ENCODE data around the gene UTS2. TPM values are rescaled to one million over a fixed set of nuclear protein-coding genes. Genes with fewer than 3 reads are reported as not detected.

UTS2 gene
- total and polyA plus RNA-seq, 2 of the 4 experiments (the other 2 are of a cell fraction): not detected

DNA sequence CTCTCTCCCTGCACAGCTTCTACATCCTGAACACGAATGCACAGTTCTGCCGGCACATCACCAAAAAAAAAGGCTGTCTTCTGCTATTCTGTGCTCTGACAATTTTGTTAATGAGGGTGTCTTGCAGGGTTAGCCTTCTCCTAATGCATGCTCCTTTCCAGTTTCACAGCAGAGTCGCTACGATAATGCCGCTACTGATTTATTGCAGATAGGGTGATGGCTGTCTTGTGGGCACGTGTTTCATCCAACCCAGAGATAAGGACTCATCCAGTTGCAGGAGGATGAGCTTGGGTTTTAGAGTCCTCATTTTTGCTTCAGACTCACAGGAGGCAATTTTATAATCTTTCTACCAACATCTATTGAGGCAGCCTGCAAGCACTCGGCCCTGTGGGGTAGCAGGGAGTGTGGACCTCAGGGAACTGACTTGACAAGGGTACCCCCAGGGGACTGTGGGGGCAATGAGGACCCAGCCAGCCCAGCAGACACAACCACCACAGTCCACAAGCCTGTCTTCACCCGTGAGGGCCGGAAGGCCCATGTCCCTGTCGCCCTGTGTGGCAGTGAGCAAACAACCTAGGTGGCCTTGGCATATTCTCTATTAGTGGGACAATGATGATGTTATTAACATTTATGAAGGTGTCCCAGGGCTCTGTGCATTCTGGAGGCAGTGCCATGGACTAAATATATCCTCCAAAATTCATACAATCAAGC lies 15.4 kb upstream of the UTS2 start:
- no peak overlapping the region for H3K18ac ChIP-seq (ENCODE audit: low read depth, low read length)
- no peak overlapping the region for H3K9ac ChIP-seq (ENCODE audit: low read depth, low read length)
- no peaks in the 10 kb centered on the region for H3K36me3 ChIP-seq (ENCODE audit: control insufficient read depth, insufficient read depth, low read length)
- no peak overlapping the region for H2BK120ac ChIP-seq (ENCODE audit: low read depth, low read length)
- H4K91ac ChIP-seq (ENCODE audit: insufficient read depth, low read depth, low read length): no peak overlapping the region
- ATAC-seq (ENCODE audit: low read depth) (no peak), DNase-seq (no peak)
- H3K4me2 ChIP-seq (ENCODE audit: low read depth, low read length): no peak overlapping the region
- H3K4me3 ChIP-seq (ENCODE audit: insufficient read depth, low read depth, low read length): no peak overlapping the region
- H3K27me3 ChIP-seq (ENCODE audit: control insufficient read depth, insufficient read depth, low read length): peaks cover 4% of the 10 kb centered on the region
- H3K4ac ChIP-seq (ENCODE audit: low read depth, low read length): no peak overlapping the region
- H2BK20ac ChIP-seq (ENCODE audit: low read depth, low read length): no peak overlapping the region
- no peak overlapping the region for H4K8ac ChIP-seq (ENCODE audit: low read depth in 2 of 2, low read length in 2 of 2)
- H2AK9ac ChIP-seq (replicated peaks; ENCODE audit: low read depth, low read length, poor library complexity): no peak overlapping the region
- H3K56ac ChIP-seq (ENCODE audit: extremely low read depth, insufficient read depth, low read length): no peak overlapping the region
- in situ Hi-C loops (cut with MboI; ENCODE audit: low sequenced_read_pairs): no loop called here
- no peak for TF ChIP-seq MXI1 (IDR thresholded peaks at IDR 0.05; ENCODE audit: borderline replicate concordance, low read depth, low read length)
- TF ChIP-seq NFE2L2 (IDR thresholded peaks at IDR 0.05; ENCODE audit: low read depth, low read length): no peak
- TF ChIP-seq BHLHE40 (IDR thresholded peaks at IDR 0.05; ENCODE audit: low read depth, low read length): no peak
- TF ChIP-seq RFX5 (IDR thresholded peaks at IDR 0.05; ENCODE audit: low read depth, low read length): no peak
- TF ChIP-seq, protein P1, sequence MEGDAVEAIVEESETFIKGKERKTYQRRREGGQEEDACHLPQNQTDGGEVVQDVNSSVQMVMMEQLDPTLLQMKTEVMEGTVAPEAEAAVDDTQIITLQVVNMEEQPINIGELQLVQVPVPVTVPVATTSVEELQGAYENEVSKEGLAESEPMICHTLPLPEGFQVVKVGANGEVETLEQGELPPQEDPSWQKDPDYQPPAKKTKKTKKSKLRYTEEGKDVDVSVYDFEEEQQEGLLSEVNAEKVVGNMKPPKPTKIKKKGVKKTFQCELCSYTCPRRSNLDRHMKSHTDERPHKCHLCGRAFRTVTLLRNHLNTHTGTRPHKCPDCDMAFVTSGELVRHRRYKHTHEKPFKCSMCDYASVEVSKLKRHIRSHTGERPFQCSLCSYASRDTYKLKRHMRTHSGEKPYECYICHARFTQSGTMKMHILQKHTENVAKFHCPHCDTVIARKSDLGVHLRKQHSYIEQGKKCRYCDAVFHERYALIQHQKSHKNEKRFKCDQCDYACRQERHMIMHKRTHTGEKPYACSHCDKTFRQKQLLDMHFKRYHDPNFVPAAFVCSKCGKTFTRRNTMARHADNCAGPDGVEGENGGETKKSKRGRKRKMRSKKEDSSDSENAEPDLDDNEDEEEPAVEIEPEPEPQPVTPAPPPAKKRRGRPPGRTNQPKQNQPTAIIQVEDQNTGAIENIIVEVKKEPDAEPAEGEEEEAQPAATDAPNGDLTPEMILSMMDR (conservative IDR thresholded peaks at IDR 0.05; ENCODE audit: low read depth, low read length): no peak
- no peak for TF ChIP-seq SMC3 (IDR thresholded peaks at IDR 0.05; ENCODE audit: low read depth, low read length)
- no peak for TF ChIP-seq MAFK (IDR thresholded peaks at IDR 0.05; ENCODE audit: low read depth, low read length)
- TF ChIP-seq RAD21 (IDR thresholded peaks at IDR 0.05; ENCODE audit: low read length): no peak
- ChIA-PET POLR2A (ENCODE audit: unreplicated experiment) (no interaction called here), CTCF (no interaction called here)
- H3K9me1 ChIP-seq (ENCODE audit: insufficient read depth, low read length): no peaks in the 10 kb centered on the region
- no peak overlapping the region for H4K5ac ChIP-seq (ENCODE audit: low read depth, low read length)
- no peak overlapping the region for H3K14ac ChIP-seq (replicated peaks; ENCODE audit: low read depth, low read length)
- no peak overlapping the region for H3K23ac ChIP-seq (ENCODE audit: low read depth, low read length)
- no peaks in the 10 kb centered on the region for H3K4me1 ChIP-seq (ENCODE audit: control insufficient read depth, insufficient read depth, low read length)
- H2BK5ac ChIP-seq (ENCODE audit: low read depth, low read length, poor library complexity, severe bottlenecking): no peak overlapping the region
- dilution Hi-C loops (cut with HindIII; ENCODE audit: low sequenced_read_pairs, unreplicated experiment): no loop called here
- H2BK15ac ChIP-seq (ENCODE audit: low read depth, low read length): no peak overlapping the region
- H4K20me1 ChIP-seq (ENCODE audit: insufficient read depth, low read length): no peaks in the 10 kb centered on the region
- no TSS peak for BruUV-seq (replicated peaks)
- H2AK5ac ChIP-seq (ENCODE audit: low read depth, low read length): no peak overlapping the region
- no CpG with 5 or more reads among the region's 10 CpGs for WGBS, 2 experiments (ENCODE audit: extremely low coverage in 2 of 2, insufficient read length in 1 of 2)
- H3K79me1 ChIP-seq (ENCODE audit: low read depth in 1 of 2, low read length in 2 of 2): no peaks in the 10 kb centered on the region
- intact Hi-C loops (cut with micrococcal nuclease): no loop called here
- no peak overlapping the region for H3K27ac ChIP-seq (ENCODE audit: insufficient read depth, low read length)
- no peak overlapping the region for H2AFZ ChIP-seq (replicated peaks; ENCODE audit: low read length, poor library complexity)
- peaks cover 7% of the 10 kb centered on the region for H3K9me3 ChIP-seq (ENCODE audit: control insufficient read depth, insufficient read depth, low read length)
